Stimulated activated CD4-positive, alpha-beta T cell treated with anti-CD3 and anti-CD28 coated beads, Interleukin-12 subunit alpha, Interleukin-12 subunit beta, amount 100 ng/mL, for 48 hours (primary cell): ENCODE data around the gene LDB2.

Experiments used
- DNase-seq, 3 donors: peaks; one replicate each; pipeline ENCODE4 v3.0.0-alpha.2; 2020; ENCODE audit warnings: low read depth in 2 of 3, low spot score in 1 of 3

Gene LDB2

DNA sequence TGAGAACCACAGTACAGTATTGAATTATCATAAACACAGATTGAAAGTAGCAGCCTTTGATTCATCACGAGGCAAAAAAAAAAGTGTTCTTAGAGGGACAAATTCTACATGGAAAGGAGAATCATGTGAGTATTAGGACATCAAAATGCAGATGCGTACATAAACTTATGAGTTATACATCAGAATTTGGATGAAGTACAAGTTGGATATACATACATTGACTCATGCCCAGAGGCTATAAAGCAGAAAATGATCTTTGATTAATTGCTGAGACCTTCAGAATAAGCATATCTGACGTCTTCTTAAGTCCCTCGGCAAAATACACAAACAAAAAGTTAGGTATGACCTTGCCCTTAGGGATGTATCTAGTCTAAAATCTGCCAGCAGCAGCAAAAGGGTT lies 206.4 kb downstream of the LDB2 start:
- DNase-seq, result no peak

DNA sequence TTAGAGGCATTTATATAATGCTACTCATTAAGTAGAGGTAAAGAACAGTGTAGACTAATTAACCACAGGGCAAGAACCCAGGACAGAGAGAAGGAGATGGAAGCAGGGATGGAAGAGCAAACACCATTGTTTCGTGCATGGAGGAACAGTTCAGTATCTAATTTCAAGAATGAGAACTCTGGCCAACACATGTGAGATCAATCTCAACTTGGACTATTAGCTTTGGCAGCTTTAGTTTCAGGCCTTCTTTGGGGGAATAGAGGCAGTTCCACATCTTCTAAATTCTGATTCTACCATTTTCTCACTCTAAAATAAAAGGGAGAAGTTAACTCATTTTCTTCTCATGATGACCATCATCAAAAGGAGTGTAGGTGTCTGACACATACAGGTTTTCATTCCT lies 207.0 kb downstream of the LDB2 start:
- no peak for DNase-seq

GRCh38 chr4:16687845-16688244 lies 210.6 kb downstream of the LDB2 start:
- DNase-seq, result no peak

- DNase-seq, result no peak
Measured at GRCh38 chr4:16687011-16687410, 211.4 kb downstream of the LDB2 start.

GRCh38 chr4:16686195-16686594 lies 212.2 kb downstream of the LDB2 start:
- no peak for DNase-seq

GRCh38 chr4:16685536-16685935 lies 212.9 kb downstream of the LDB2 start:
- DNase-seq, result no peak

- no peak for DNase-seq
Measured at GRCh38 chr4:16684935-16685334, 213.5 kb downstream of the LDB2 start.

DNA sequence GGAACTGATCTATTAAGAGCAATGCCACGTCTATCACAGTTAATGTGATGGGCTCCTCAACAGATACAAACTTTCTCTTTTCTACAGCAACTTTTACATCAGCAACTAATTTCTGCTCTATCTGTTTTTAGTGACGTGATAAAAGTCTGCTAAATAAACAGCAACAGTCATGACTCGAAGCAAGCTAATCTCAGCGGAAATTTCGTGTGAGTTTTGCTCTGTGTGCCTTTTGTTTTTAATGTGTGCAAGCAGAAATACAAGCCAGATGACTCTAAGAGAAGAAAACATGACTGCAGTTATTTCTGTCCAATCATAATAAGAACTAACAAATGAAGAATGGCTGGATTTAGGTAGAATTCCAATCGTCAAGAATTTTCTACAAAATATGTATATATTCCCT lies 214.3 kb downstream of the LDB2 start:
- no peak for DNase-seq

DNA sequence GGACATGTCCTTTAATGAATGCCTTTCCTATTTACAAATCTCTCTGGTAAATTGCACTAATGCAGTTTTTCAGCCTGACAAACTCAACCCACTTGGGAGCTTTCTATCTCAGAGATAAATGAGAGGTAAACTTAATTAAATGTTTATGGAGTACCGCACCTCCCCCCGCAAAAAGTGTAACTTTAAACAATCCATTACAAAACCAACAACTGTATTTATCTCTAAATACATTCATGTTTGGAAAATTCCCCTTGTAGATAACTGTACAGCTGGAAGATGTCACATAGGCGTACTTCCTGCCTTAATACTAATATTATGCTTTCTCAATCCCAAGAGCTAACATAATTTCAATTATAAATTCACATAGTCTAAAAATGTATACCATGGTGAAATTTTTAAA lies 215.5 kb downstream of the LDB2 start:
- no peak for DNase-seq

- DNase-seq, result no peak
Measured at GRCh38 chr4:16677001-16677944, 221.2 kb downstream of the LDB2 start.

DNA sequence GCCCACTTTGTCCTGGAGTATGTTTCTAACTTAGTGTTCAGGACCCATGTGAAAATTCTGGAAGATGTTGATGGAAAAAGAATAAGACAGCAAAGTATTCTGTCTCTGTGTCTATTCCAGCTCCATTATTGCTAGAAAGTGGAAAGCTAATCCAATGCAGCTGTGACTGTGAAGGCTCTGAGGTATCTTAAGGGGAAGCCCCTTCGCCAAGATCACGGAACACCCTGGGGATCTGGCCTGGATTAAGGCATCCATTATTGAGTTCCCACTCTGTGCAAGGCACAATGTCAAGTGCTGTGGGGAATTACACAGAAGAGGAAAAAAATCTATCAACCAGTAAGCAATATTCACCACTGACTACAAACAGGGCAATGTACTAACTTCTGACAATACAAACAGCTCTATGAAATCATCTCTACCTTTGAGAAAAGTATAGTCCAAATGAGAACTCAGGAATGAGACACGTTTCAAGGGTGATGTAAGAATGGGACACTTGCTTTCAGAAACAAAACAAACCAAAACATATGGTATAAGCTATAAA lies 222.1 kb downstream of the LDB2 start:
- no peak for DNase-seq

DNA sequence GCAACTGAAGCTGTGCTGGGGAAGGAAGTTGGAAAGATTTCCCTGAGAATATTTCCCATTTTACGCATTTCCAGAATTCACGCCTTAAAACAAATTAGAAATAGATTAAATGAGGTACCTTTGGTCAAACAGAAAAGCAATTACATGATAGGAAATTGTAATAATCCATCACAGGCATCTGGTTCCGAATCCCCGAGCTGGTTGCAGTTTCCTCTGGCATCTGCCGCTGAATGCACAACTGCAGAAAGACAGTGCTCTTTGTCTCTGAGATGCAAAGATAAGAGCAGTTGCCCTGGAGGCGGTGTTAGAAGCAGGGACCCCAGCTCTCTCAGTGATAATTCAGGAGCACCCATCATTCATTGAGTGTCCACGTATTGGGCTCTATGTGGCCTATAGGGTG lies 224.4 kb downstream of the LDB2 start:
- no peak for DNase-seq

DNA sequence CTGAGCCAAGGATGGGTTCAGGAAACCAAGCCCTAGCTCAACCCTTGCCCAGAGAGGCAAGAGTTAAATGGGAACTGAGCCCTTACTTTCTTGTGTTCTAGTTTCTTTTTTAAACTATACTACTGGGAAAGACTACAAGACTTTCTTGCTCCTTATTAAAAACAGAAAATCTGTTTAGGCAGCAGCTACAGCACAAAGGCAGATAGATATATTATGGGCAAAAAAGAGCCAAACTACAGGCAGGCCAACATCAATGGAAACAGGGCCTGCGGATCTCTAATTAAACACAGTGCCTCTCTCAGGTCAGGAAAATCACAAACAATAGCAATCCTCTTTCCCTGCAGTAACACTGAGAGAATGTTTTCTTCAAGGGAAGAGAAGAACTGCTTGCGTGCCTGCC lies 226.0 kb downstream of the LDB2 start:
- DNase-seq, result no peak

- DNase-seq, result no peak
Measured at GRCh38 chr4:16671741-16672140, 226.7 kb downstream of the LDB2 start.

DNA sequence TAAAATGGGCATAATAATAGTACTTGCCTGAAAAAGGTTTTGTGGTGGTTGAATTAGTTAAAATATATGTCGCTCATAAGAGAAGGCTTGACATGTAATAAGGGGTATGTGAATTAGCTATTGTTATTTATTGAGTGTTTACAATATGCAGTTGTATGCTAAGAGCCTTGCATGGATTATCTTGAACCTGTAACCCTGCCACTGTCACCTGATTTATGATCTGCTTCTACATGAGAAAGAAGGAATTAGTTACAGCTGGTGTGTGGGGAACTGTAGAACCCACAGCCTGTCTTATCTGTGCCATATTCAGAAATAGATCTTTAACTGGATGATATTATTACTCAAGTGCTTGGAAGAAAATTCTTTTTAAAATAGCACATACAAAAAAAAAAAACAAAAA lies 227.7 kb downstream of the LDB2 start:
- DNase-seq, result no peak

- DNase-seq, result no peak
Measured at GRCh38 chr4:16669036-16669435, 229.4 kb downstream of the LDB2 start.

DNA sequence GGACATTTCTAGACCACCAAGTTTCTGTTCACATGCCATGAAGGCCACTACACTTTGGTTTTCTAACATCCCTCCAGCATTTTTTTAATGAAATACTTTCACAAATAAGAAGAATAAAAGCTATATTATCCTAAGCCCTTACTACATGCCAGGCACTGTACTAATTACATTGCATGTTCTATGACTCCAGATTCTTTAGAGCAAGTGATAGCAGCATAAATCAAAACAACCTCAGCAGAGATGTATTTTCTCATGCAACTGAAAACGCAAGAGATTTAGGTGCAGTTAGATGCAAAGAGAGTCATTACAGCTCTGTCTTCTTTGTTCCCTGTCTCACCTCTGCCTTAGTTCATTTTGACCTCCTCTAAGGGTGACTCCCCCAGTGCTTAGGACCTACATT lies 230.0 kb downstream of the LDB2 start:
- no peak for DNase-seq

- no peak for DNase-seq
Measured at GRCh38 chr4:16667464-16667863, 231.0 kb downstream of the LDB2 start.

GRCh38 chr4:16665942-16666551 lies 232.4 kb downstream of the LDB2 start:
- no peak for DNase-seq

- DNase-seq, result no peak
Measured at GRCh38 chr4:16663732-16664131, 234.7 kb downstream of the LDB2 start.

GRCh38 chr4:16663307-16663706 lies 235.1 kb downstream of the LDB2 start:
- no peak for DNase-seq

DNA sequence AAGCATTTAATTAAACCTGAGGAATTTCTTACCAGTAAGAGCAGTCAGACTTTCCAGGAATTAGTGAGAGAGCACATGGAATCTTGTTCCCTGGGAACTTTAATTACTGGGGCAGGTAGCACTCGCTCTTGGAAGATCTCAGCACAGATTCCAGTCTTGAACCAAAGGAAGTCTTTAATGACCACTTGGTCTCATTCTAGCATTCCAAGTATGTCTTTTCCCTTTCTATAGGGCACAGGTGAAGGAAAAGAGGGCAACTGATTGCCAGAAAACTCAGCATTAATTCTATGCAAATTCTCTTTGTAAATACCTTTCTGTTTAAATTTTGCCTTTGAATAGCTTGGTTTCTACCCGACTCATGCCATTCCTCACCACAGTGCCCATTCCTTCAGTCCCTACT lies 236.6 kb downstream of the LDB2 start:
- no peak for DNase-seq
